Liver (tissue), 3 donors: ENCODE measurements around the gene ADCK1.

Source experiments
- ATF3 ChIP-seq: IDR thresholded peaks from 2 replicates; pipeline ENCODE4 v1.6.1; 2016; ENCODE audit warnings: antibody characterized with exemption
- CTCF ChIP-seq: fragments of 150-350 bp; IDR thresholded peaks from 2 replicates; pipeline ENCODE4 v1.5.1; 2017; ENCODE audit warnings: improper control_type of control experiment, low read depth, low read length; ENCODE audit not compliant: missing input control
- GABPA ChIP-seq, 2 donors: IDR thresholded peaks in 1 of 2; conservative IDR thresholded peaks in 1 of 2; 2 replicates each; pipeline ENCODE4 v1.6.1; 2016; ENCODE audit warnings: antibody characterized with exemption in 2 of 2, mild to moderate bottlenecking in 1 of 2, moderate library complexity in 1 of 2
- MAX ChIP-seq: IDR thresholded peaks from 2 replicates; pipeline ENCODE4 v1.6.1; 2016; ENCODE audit warnings: antibody characterized with exemption
- NR2F2 ChIP-seq: IDR thresholded peaks from 2 replicates; pipeline ENCODE4 v1.6.1; 2016; ENCODE audit warnings: antibody characterized with exemption
- RAD21 ChIP-seq, 2 donors: IDR thresholded peaks; 2 replicates each; pipeline ENCODE4 v1.6.1; 2016; ENCODE audit warnings: antibody characterized with exemption in 2 of 2, mild to moderate bottlenecking in 2 of 2
- REST ChIP-seq: IDR thresholded peaks from 2 replicates; pipeline ENCODE4 v1.6.1; 2016; ENCODE audit warnings: antibody characterized with exemption, mild to moderate bottlenecking
- RXRA ChIP-seq, 2 donors: IDR thresholded peaks; 2 replicates each; pipeline ENCODE4 v1.6.1; 2017 to 2018; ENCODE audit warnings: antibody characterized with exemption in 2 of 2, mild to moderate bottlenecking in 1 of 2
- TAF1 ChIP-seq: conservative IDR thresholded peaks from 2 replicates; pipeline ENCODE4 v1.6.1; 2016; ENCODE audit warnings: antibody characterized with exemption, mild to moderate bottlenecking
- YY1 ChIP-seq: IDR thresholded peaks from 2 replicates; pipeline ENCODE4 v1.6.1; 2016; ENCODE audit warnings: antibody characterized with exemption, mild to moderate bottlenecking
- ZBTB33 ChIP-seq: IDR thresholded peaks from 2 replicates; pipeline ENCODE4 v1.6.1; 2016; ENCODE audit warnings: antibody characterized with exemption
- donor health status: healthy.
- donor health status: healthy.

GRCh38 chr14:77791225-77791600 lies 8.7 kb upstream of the ADCK1 start:
- no peak for TF ChIP-seq ATF3
- TF ChIP-seq CTCF, result no peak
- no peak for TF ChIP-seq MAX
- TF ChIP-seq REST, result no peak
- TF ChIP-seq RAD21 (IDR thresholded peaks at IDR 0.05), result no peak
- no peak for TF ChIP-seq ZBTB33
- TF ChIP-seq NR2F2, result no peak
- no peak for TF ChIP-seq TAF1
- no peak for TF ChIP-seq YY1
- no peak for TF ChIP-seq GABPA (IDR thresholded peaks at IDR 0.05 in 1 of 2, conservative IDR thresholded peaks at IDR 0.05 in 1 of 2)
- TF ChIP-seq RXRA (IDR thresholded peaks at IDR 0.05), result no peak
